MG63 (cell line): ENCODE data around the gene MPDZ. TPM values are rescaled to one million over a fixed set of nuclear protein-coding genes. Genes with fewer than 3 reads are reported as not detected.
"Not testable (repeated sequence)": the region's sequence is repeated elsewhere in the genome, so short reads cannot be mapped to it uniquely, and the experiment has no call there.

Experiments
- DNase-seq: peaks from one replicate; pipeline ENCODE4 v3.0.0-alpha.2; 2020
- H3K27me3 ChIP-seq: fragments of 250-450 bp; sonication (Bioruptor Pico); 2 replicates; pipeline ENCODE4 v1.5.1; 2020; ENCODE audit warnings: mild to moderate bottlenecking, moderate library complexity
- H3K36me3 ChIP-seq: fragments of 250-450 bp; sonication (Bioruptor Pico); 2 replicates; pipeline ENCODE4 v1.5.1; 2020; ENCODE audit warnings: mild to moderate bottlenecking, moderate library complexity
- H3K4me3 ChIP-seq: fragments of 250-450 bp; sonication (Bioruptor Pico); 2 replicates; pipeline ENCODE4 v1.5.1; 2020; ENCODE audit warnings: mild to moderate bottlenecking, moderate library complexity
- H3K9me3 ChIP-seq: fragments of 250-450 bp; sonication (Bioruptor Pico); 2 replicates; pipeline ENCODE4 v1.5.1; 2020; ENCODE audit warnings: mild to moderate bottlenecking, moderate library complexity
- total RNA-seq: library from RNA; depleted of rRNA; stranded (reverse); fragments of >200 nt; shearing (Covaris generic); gene quantifications from 2 replicates; pipeline ENCODE4 v1.2.3, GENCODE V29; 2014; ENCODE audit warnings: low replicate concordance

Gene MPDZ
- total RNA-seq, 1 experiment from 2014 or later: 74.1 TPM

DNA sequence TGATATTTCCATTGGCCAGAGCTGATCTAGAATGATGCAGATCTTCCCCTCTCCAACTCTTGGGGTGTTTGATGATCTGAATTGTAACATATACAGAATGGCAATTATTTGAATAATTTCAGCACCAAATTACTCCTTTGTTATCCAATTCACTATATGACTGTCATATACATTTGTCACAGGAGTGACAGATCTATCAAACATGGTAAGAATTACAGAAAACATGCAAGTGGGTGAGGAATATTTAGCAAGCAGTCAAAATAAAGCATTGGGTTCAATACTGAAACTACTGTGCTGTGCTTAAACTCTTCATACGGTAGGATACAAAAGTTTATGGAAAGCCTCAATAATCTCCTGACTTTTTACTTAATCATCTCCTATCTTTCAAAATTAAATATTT, 8.8 kb downstream of the MPDZ start:
- Histone ChIP-seq H3K4me3 (no peak overlapping the region), H3K9me3 (peaks cover 7% of the 10 kb centered on the region), H3K27me3 (no peaks in the 10 kb centered on the region), H3K36me3 (peaks cover 3% of the 10 kb centered on the region; the same call in 1 of the 2 replicates)
- no peak for DNase-seq

- H3K27me3 ChIP-seq: no peaks in the 10 kb centered on the region
- H3K36me3 ChIP-seq: no peaks in the 10 kb centered on the region
- no peak overlapping the region for H3K4me3 ChIP-seq
- DNase-seq: no peak
- H3K9me3 ChIP-seq: peaks cover 4% of the 10 kb centered on the region; the same call in 1 of the 2 replicates
Observed at GRCh38 chr9:13269589-13270452, 9.7 kb downstream of the MPDZ start.

DNA sequence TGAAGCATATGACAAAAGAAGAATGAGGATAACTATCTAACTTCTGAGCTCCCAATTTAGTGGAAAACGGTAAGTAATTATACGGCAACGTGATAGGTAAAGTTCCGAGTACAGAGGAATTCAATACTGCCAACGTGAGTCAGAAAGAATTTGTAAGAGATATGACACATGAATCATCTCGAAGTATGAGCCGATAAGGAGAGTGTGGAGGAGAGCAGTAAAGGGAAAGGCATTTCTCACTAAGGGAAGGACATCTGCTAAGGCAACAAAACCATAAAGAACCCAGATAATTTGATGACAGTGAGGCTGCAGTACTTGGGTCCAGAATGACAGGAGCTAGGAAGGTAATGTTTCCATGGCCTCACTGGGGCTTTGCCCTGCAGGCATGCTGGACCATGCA, 11.0 kb downstream of the MPDZ start:
- no peaks in the 10 kb centered on the region for H3K27me3 ChIP-seq
- H3K36me3 ChIP-seq: no peaks in the 10 kb centered on the region
- H3K4me3 ChIP-seq: no peak overlapping the region
- H3K9me3 ChIP-seq: peaks cover 4% of the 10 kb centered on the region; the same call in 1 of the 2 replicates
- no peak for DNase-seq

- H3K27me3 ChIP-seq: no peaks in the 10 kb centered on the region
- no peak overlapping the region for H3K4me3 ChIP-seq
- no peaks in the 10 kb centered on the region for H3K36me3 ChIP-seq
- DNase-seq: peak; percentile 61
- 0 out of 2 replicates have a peak, but pooled peaks cover 2% of the 10 kb centered on the region for H3K9me3 ChIP-seq
Observed at GRCh38 chr9:13267743-13268142, 11.7 kb downstream of the MPDZ start.

- DNase-seq: no peak
- H3K4me3 ChIP-seq: no peak overlapping the region
Observed at GRCh38 chr9:13266167-13266566, 13.3 kb downstream of the MPDZ start.

GRCh38 chr9:13264788-13265187, 14.7 kb downstream of the MPDZ start:
- Histone ChIP-seq H3K9me3 (0 out of 2 replicates have a peak, but pooled peaks cover 2% of the 10 kb centered on the region), H3K27me3 (no peaks in the 10 kb centered on the region), H3K36me3 (no peaks in the 10 kb centered on the region), H3K4me3 (no peak overlapping the region)
- DNase-seq: peak; percentile 95

More at GRCh38 chr9:13266167-13266566, 13.3 kb downstream of the MPDZ start:
- no peaks in the 10 kb centered on the region for H3K36me3 ChIP-seq
- H3K9me3 ChIP-seq: 0 out of 2 replicates have a peak, but pooled peaks cover 2% of the 10 kb centered on the region
- H3K27me3 ChIP-seq: no peaks in the 10 kb centered on the region

DNA sequence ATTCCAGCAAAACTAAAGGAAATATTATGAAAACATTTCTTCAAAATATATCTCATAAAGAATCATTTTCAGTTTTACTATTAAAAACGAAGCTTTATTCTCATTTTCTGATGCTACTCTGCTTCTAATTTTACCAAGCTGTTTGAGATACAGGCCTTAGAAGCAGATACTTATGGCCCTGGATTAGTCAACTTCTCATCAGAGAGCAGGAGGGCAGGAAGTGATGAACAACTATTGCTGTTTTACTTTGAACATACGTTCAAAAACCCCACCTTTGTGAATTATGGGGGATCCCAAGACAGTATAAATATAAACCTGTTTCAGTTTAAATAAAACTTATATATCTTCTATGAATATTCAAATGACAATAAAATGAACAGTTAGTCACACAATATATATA, 16.0 kb downstream of the MPDZ start:
- Histone ChIP-seq H3K27me3 (no peaks in the 10 kb centered on the region), H3K4me3 (no peak overlapping the region), H3K9me3 (no peaks in the 10 kb centered on the region), H3K36me3 (no peaks in the 10 kb centered on the region)
- no peak for DNase-seq

DNA sequence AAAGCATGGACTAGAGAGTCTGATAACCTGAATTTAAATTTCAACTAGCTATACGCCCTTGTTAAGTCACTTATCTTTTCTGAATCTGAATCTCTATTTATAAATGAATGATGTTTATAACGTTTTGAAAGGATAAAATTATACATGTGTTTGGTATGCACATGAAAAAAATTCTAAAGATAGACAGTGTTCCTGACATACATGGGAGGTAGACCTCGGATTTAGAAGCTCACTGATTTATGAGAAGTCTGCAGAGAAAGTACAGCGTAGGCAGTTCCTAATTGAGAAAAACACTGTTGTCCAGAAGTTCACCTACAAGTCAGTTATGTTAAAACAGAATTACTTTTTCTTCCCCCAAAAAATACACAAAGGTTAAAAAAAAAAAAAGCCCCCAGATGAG, 26.6 kb downstream of the MPDZ start:
- H3K27me3 ChIP-seq: no peaks in the 10 kb centered on the region
- no peak for DNase-seq
- H3K9me3 ChIP-seq: peaks cover 19% of the 10 kb centered on the region

GRCh38 chr9:13244181-13244580, 35.3 kb downstream of the MPDZ start:
- DNase-seq: no peak
- no peaks in the 10 kb centered on the region for H3K27me3 ChIP-seq
- no peak overlapping the region for H3K4me3 ChIP-seq
- no peaks in the 10 kb centered on the region for H3K9me3 ChIP-seq
- no peaks in the 10 kb centered on the region for H3K36me3 ChIP-seq

More for the DNA sequence above, 26.6 kb downstream of the MPDZ start:
- Histone ChIP-seq H3K36me3 (no peaks in the 10 kb centered on the region), H3K4me3 (no peak overlapping the region)

GRCh38 chr9:13241283-13241682, 38.2 kb downstream of the MPDZ start:
- H3K36me3 ChIP-seq: no peaks in the 10 kb centered on the region
- H3K4me3 ChIP-seq: no peak overlapping the region
- no peaks in the 10 kb centered on the region for H3K27me3 ChIP-seq
- DNase-seq: no peak
- no peaks in the 10 kb centered on the region for H3K9me3 ChIP-seq

DNA sequence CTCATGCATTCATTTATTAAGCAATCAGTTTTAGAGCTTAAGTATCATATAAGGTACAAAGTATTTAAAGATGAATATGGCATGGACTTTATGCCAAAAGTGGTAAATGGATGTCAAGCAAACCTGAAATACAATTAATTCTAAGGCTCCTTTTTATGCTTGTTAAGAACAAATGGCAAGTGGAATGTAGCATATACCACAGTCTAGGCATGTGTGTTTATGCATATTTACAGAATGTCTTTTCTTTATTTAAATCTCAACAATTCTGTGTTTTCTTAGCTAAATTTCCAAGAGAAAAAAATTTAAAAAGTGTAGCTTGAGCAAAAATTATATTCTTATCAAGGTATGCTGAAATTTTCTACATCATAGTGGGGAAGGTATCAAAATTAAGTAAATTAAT, 39.8 kb downstream of the MPDZ start:
- DNase-seq: no peak
- no peaks in the 10 kb centered on the region for H3K36me3 ChIP-seq

DNA sequence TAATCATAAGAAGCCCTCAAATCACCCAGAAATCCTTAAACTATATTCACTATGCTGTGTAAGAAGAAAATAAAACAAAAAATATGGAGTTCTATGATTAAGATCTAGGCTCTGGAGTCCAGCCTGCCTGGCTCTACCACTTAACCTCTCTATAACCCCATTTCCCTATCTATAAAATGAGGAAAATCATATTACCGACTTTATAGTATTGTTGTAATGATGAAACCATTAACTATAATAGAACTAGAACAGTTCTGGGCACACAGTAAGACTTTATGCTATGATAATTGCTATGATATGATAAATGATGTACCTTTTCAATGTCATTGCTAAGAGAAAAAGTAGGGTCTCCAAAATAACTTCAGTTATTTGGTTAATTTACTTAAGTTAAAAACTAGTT, 40.3 kb downstream of the MPDZ start:
- Histone ChIP-seq H3K27me3 (no peaks in the 10 kb centered on the region), H3K36me3 (no peaks in the 10 kb centered on the region), H3K4me3 (no peak overlapping the region), H3K9me3 (no peaks in the 10 kb centered on the region)
- DNase-seq: no peak

More for the DNA sequence above, 39.8 kb downstream of the MPDZ start:
- no peaks in the 10 kb centered on the region for H3K9me3 ChIP-seq
- H3K4me3 ChIP-seq: no peak overlapping the region
- H3K27me3 ChIP-seq: no peaks in the 10 kb centered on the region

- H3K9me3 ChIP-seq: no peaks in the 10 kb centered on the region
- no peaks in the 10 kb centered on the region for H3K36me3 ChIP-seq
- DNase-seq: no peak
- no peaks in the 10 kb centered on the region for H3K27me3 ChIP-seq
- H3K4me3 ChIP-seq: no peak overlapping the region
Observed at GRCh38 chr9:13234932-13235331, 44.6 kb downstream of the MPDZ start.

DNA sequence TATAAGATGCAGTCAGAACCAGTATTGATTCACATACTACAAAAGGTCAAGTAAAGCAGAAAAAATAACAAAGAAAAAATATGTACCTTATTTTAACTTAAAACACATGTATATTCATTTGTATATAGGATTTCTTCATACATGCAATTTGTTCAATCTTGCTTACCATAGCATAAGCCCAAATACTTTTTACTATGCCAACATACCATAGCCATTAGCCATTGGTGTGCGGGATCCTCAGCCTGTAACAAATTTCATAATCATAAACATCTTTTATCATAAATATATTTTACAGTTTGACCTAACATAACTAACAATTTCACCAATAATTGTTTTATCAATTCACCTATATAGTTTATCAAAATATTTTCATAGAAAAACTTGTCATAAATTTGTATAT, 51.1 kb downstream of the MPDZ start:
- no peak overlapping the region for H3K4me3 ChIP-seq
- DNase-seq: no peak
- no peaks in the 10 kb centered on the region for H3K36me3 ChIP-seq
- H3K27me3 ChIP-seq: no peaks in the 10 kb centered on the region
- no peaks in the 10 kb centered on the region for H3K9me3 ChIP-seq

- H3K4me3 ChIP-seq: no peak overlapping the region
- H3K27me3 ChIP-seq: no peaks in the 10 kb centered on the region
- DNase-seq: no peak
- peaks cover 3% of the 10 kb centered on the region; the same call in 1 of the 2 replicates for H3K36me3 ChIP-seq
- no peaks in the 10 kb centered on the region for H3K9me3 ChIP-seq
Observed at GRCh38 chr9:13224366-13224765, 55.1 kb downstream of the MPDZ start.

DNA sequence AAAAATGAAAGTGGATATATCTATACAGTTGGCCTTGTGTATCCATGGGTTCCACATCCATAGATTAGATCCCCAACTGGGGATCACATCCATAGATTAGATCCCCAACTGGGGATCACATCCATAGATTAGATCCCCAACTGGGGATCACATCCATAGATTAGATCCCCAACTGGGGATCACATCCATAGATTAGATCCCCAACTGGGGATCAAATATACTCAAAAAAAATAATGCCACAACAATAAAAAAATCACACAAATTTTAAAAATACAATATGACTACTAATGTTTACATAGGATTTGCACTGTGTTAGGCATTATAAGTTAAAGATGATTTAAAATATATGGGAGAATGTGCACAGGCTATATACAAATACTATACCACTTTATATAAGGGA, 56.8 kb downstream of the MPDZ start:
- H3K27me3 ChIP-seq, H3K9me3 ChIP-seq, DNase-seq, H3K36me3 ChIP-seq, H3K4me3 ChIP-seq: not testable (repeated sequence)

DNA sequence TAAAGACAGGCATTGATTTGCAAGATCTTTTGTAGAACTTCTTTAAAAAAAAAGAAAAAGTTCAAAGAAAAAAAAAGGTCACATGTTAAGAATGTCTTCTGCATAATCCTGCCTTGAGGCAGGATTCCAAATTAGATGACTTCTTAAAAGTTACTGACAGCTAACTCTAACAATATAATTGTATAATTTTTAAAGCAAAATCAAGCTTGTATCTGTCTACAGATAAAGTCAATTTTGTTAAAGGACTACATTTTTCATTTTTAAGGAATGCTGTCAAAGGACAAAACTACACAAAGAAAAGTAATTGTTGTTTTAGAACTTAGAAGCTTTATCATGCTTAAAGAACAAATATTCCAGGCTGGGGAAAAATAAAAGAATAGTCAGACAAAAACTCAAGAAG, 57.8 kb downstream of the MPDZ start:
- H3K27me3 ChIP-seq: no peaks in the 10 kb centered on the region
- H3K4me3 ChIP-seq: no peak overlapping the region
- no peaks in the 10 kb centered on the region for H3K9me3 ChIP-seq
- DNase-seq: no peak
- peaks cover 3% of the 10 kb centered on the region; the same call in 1 of the 2 replicates for H3K36me3 ChIP-seq

GRCh38 chr9:13220837-13221236, 58.7 kb downstream of the MPDZ start:
- Histone ChIP-seq H3K27me3 (no peaks in the 10 kb centered on the region), H3K4me3 (no peak overlapping the region), H3K36me3 (peaks cover 3% of the 10 kb centered on the region; the same call in 1 of the 2 replicates), H3K9me3 (no peaks in the 10 kb centered on the region)
- no peak for DNase-seq
